OCI-LY3 (cell line): ENCODE measurements around the gene ELK3.

Experiments
- H2AFZ ChIP-seq: fragments of 200-600, 300-600 bp; shearing (Covaris generic); 2 replicates; pipeline ENCODE4 v1.6.0; 2014; ENCODE audit warnings: antibody characterized with exemption, low read depth, low read length
- H3K27ac ChIP-seq: fragments of 200-600, 300-600 bp; sonication (generic); 2 replicates; pipeline ENCODE4 v1.5.1; 2014; ENCODE audit warnings: mild to moderate bottlenecking, low read length, moderate library complexity, mixed read lengths
- H3K27me3 ChIP-seq: fragments of 200-600, 300-600 bp; sonication (generic); 2 replicates; pipeline ENCODE4 v1.6.1; 2014; ENCODE audit warnings: low read depth, low read length, mixed read lengths
- H3K36me3 ChIP-seq: fragments of 200-600, 300-600 bp; sonication (generic); replicated peaks from 2 replicates; pipeline ENCODE3; 2014; ENCODE audit warnings: low read depth, low read length, mixed read lengths
- H3K4me1 ChIP-seq: fragments of 300-600, 200-600 bp; sonication (generic); 2 replicates; pipeline ENCODE4 v1.6.1; 2014; ENCODE audit warnings: low read length, mixed read lengths
- H3K4me2 ChIP-seq: fragments of 200-600, 300-600 bp; sonication (generic); 2 replicates; pipeline ENCODE4 v1.6.1; 2014; ENCODE audit warnings: low read length, mixed read lengths
- H3K4me3 ChIP-seq: fragments of 300-600, 200-600 bp; sonication (generic); 2 replicates; pipeline ENCODE4 v1.5.1; 2014; ENCODE audit warnings: antibody characterized with exemption, mild to moderate bottlenecking, low read length, moderate library complexity
- H3K79me2 ChIP-seq: fragments of 300-600, 200-600 bp; shearing (Covaris generic); 2 replicates; pipeline ENCODE4 v1.6.1; 2014; ENCODE audit warnings: mild to moderate bottlenecking, low read length, mixed read lengths
- H3K9ac ChIP-seq: fragments of 300-600, 200-600 bp; shearing (Covaris generic); 2 replicates; pipeline ENCODE4 v1.6.0; 2014; ENCODE audit warnings: mild to moderate bottlenecking, low read length, moderate library complexity
- H3K9me3 ChIP-seq: fragments of 200-600, 300-600 bp; shearing (Covaris generic); 2 replicates; pipeline ENCODE4 v1.6.1; 2014; ENCODE audit warnings: low read length, mixed read lengths; ENCODE audit not compliant: insufficient read depth
- H4K20me1 ChIP-seq: fragments of 200-600, 300-600 bp; sonication (generic); 2 replicates; pipeline ENCODE4 v1.6.1; 2016; ENCODE audit warnings: low read length, mixed read lengths; ENCODE audit not compliant: insufficient read depth
- CTCF ChIP-seq: fragments of 200-600, 300-600 bp; sonication (generic); IDR thresholded peaks from 2 replicates; pipeline ENCODE4 v1.5.1; 2014; ENCODE audit warnings: antibody characterized with exemption, low read length, low read depth
- EZH2phosphoT487 ChIP-seq: fragments of 200-600 bp; shearing (Covaris generic); IDR thresholded peaks from 2 replicates; pipeline ENCODE4 v1.6.1; 2018; ENCODE audit warnings: antibody characterized with exemption, mixed run types, low read depth

ELK3 gene

GRCh38 chr12:96223411-96224218 is 29.4 kb downstream of the ELK3 start:
- H2AFZ ChIP-seq: no peak overlapping the region
- H3K4me3 ChIP-seq: no peak overlapping the region
- H3K9ac ChIP-seq: no peak overlapping the region
- peak overlapping the region; percentile 28 for H3K4me2 ChIP-seq
- H3K9me3 ChIP-seq: no peaks in the 10 kb centered on the region
- no peak overlapping the region for H3K27ac ChIP-seq
- TF ChIP-seq EZH2phosphoT487 (no peak), CTCF (no peak)
- peaks cover 86% of the 10 kb centered on the region for H4K20me1 ChIP-seq
- H3K79me2 ChIP-seq: peaks cover 71% of the 10 kb centered on the region
- no peaks in the 10 kb centered on the region for H3K27me3 ChIP-seq
- peaks cover 56% of the 10 kb centered on the region for H3K36me3 ChIP-seq
- peaks cover 17% of the 10 kb centered on the region for H3K4me1 ChIP-seq

DNA sequence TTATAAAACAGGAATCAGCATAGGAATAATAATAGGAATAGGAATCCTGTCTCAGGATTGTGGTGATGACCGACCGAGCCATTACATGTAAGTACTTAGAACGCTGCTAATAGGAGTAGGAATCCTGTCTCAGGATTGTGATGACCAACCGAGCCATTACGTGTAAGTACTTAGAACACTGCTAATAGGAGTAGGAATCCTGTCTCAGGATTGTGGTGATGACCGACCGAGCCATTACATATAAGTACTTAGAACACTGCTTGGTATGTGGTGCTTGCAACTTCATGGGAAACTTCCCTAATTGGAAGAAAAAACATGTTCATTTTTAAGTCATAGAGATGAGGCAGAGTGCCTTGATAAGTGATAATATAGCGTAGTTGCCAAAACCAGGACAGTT is 30.0 kb downstream of the ELK3 start:
- Histone ChIP-seq H4K20me1 (peaks cover 89% of the 10 kb centered on the region), H3K9me3 (no peaks in the 10 kb centered on the region), H3K9ac (no peak overlapping the region), H3K36me3 (peaks cover 60% of the 10 kb centered on the region), H3K4me3 (no peak overlapping the region), H3K4me2 (no peak overlapping the region), H3K79me2 (peaks cover 76% of the 10 kb centered on the region), H2AFZ (no peak overlapping the region), H3K27me3 (no peaks in the 10 kb centered on the region), H3K4me1 (peaks cover 17% of the 10 kb centered on the region), H3K27ac (no peak overlapping the region)
- TF ChIP-seq CTCF (no peak), EZH2phosphoT487 (no peak)

DNA sequence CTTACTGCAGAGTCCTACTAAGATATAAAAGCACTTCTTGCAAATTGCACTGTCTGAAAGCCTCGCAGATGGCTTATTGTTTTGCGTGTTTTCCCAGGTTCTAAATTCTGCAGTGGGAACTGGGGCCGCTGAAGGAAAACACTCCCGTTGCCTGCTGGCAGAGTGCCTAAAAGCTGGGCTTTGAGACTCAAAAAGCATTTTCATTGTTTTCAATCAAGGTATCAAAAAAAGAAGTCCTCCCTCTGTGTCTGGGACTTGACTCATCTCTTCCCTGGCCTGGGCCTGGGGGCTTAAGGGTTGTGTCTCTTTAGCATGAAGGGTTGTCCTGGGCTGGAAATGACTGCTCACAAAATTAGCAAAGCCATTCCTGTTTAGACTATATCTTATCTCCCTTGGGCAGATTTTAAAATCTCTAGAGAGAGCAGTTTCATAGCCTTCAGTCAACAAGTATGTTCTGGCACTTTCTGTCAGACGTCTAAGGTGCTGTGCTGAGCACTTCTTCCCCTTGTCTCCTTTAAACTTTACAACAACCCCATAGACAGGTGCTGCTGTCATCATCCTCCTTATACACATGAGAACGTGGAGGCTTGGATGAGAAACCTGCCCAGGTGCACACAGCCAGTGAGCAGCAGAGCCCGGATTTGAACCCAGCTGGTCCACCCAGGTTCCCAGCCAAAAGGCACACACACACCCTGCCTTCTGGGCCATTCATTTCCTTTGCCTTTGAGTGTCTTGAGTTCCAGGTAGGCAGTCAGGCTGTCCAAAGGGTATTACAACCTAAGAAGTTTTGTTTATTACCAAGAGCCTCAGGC is 31.1 kb downstream of the ELK3 start:
- Histone ChIP-seq H3K27ac (no peak overlapping the region), H3K36me3 (peaks cover 58% of the 10 kb centered on the region), H3K4me3 (no peak overlapping the region), H3K4me1 (peaks cover 17% of the 10 kb centered on the region), H4K20me1 (peaks cover 88% of the 10 kb centered on the region), H3K79me2 (peaks cover 75% of the 10 kb centered on the region), H3K4me2 (no peak overlapping the region), H3K27me3 (no peaks in the 10 kb centered on the region), H3K9ac (no peak overlapping the region), H2AFZ (no peak overlapping the region), H3K9me3 (no peaks in the 10 kb centered on the region)
- TF ChIP-seq EZH2phosphoT487 (no peak), CTCF (no peak)

GRCh38 chr12:96225994-96226399 is 31.8 kb downstream of the ELK3 start:
- peaks cover 84% of the 10 kb centered on the region for H4K20me1 ChIP-seq
- no peak overlapping the region for H3K4me2 ChIP-seq
- no peak overlapping the region for H3K4me3 ChIP-seq
- H3K9ac ChIP-seq: no peak overlapping the region
- H3K4me1 ChIP-seq: peaks cover 17% of the 10 kb centered on the region
- no peak overlapping the region for H3K27ac ChIP-seq
- H3K79me2 ChIP-seq: peaks cover 76% of the 10 kb centered on the region
- H3K27me3 ChIP-seq: no peaks in the 10 kb centered on the region
- H3K36me3 ChIP-seq: peaks cover 54% of the 10 kb centered on the region
- TF ChIP-seq EZH2phosphoT487 (no peak), CTCF (no peak)
- H2AFZ ChIP-seq: no peak overlapping the region
- no peaks in the 10 kb centered on the region for H3K9me3 ChIP-seq
